Renal cortical epithelial cell (primary cell): ENCODE results near the gene HCFC1. TPM values are rescaled to one million over a fixed set of nuclear protein-coding genes. Genes with fewer than 3 reads are reported as not detected.

Experiments
- DNase-seq: peaks from one replicate; pipeline ENCODE4 v3.0.0-alpha.2; 2011; ENCODE audit warnings: low read depth
- total RNA-seq: library from RNA; depleted of rRNA; stranded (reverse); fragments of >200 nt; gene quantifications from 2 replicates; pipeline ENCODE4 v1.2.3, GENCODE V29; 2014

HCFC1 gene
- total RNA-seq, 1 donor from 2014 or later: 34.7 TPM

GRCh38 chrX:153974003-153974725 lies 2.5 kb upstream of the HCFC1 start:
- no peak for DNase-seq

- peak; percentile 5 for DNase-seq
Observed at GRCh38 chrX:153973127-153974002, 1.7 kb upstream of the HCFC1 start.

- DNase-seq: peak; percentile 66
Observed at GRCh38 chrX:153972368-153973126, 929 bp upstream of the HCFC1 start, which contains the start of gene TMEM187. TSS of gene TMEM187 (plus strand) at chrX:153972754. CDS start at chrX:153982063, 9,309 bp downstream.

DNA sequence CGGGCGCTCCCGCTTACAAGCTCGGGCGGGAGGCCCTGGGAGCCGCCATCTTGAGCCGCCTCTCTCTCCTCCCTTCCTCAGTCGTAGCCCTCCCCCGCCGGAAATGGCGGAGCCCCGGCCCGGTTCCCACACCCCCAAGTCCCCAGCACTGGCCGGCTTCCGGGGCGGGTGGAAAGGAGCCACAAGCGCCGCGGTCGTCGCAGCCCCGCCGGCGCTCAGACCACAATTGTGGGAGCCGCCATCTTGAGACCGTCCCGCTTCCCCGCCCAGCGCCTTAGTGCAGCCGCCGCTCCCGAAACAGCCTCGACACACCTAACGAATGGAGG lies 531 bp downstream of the HCFC1 start:
- DNase-seq: peak; percentile 58

DNA sequence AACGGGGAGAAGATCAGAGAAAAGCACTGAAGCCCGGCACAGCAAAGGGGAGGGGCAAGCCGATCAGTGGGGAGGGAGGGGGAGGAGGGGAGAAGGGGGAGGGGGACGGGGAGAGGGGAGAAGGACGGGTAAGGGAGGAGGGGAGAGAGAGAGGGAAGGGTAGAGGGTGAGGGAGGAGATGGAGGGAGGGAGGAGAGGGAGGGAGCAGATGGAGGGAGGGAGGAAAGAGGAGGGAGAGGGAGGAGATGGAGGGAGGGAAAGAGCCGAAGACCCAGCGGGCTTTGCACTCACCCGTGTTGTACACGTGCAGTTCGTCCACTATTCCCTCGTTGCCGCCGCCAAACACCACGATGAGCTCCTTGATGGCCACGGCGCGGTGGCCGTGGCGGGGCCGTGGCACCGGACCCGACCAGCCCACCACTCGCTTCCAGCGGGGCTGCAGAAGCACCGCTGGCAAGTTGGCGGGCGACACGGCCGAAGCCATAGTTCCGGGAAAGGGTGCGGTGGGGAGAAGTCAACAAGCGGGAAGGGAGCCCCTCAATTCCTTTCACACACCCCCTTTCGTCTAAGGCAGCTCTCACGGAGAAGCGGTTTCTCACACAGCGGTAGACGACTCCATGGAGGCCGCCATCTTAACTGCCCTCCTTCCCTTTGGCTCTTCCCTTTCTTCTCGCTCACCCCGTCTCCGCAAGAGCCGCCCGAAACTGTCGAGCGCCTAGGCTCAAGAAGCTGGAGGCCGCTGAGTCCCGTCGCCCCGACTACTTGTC lies 1.1 kb downstream of the HCFC1 start:
- peak; percentile 30 for DNase-seq

GRCh38 chrX:153969904-153970356 lies 1.7 kb downstream of the HCFC1 start:
- no peak for DNase-seq

- DNase-seq: no peak
Observed at GRCh38 chrX:153969125-153969903, 2.3 kb downstream of the HCFC1 start.

- DNase-seq: no peak
Observed at GRCh38 chrX:153968754-153969124, 2.9 kb downstream of the HCFC1 start.

DNA sequence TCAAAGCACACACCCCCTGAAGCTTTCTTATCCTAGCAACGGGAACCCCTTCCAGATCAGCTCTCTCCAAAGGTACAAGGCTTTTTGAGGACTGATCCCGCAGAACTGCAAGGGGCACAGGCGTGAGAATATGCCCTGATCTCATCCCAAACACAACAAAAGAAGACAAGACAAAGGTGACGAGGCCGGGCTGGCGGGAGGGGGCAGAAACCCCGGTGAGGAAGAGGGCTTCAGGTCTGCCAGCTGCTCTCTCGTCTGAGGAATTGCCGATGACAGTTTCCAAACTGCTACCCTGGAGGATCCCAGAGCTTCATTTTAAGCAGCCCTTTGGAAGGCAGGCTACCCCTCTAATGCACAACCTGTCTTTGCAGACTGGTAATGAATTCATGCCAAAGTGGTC lies 3.4 kb downstream of the HCFC1 start:
- no peak for DNase-seq

DNA sequence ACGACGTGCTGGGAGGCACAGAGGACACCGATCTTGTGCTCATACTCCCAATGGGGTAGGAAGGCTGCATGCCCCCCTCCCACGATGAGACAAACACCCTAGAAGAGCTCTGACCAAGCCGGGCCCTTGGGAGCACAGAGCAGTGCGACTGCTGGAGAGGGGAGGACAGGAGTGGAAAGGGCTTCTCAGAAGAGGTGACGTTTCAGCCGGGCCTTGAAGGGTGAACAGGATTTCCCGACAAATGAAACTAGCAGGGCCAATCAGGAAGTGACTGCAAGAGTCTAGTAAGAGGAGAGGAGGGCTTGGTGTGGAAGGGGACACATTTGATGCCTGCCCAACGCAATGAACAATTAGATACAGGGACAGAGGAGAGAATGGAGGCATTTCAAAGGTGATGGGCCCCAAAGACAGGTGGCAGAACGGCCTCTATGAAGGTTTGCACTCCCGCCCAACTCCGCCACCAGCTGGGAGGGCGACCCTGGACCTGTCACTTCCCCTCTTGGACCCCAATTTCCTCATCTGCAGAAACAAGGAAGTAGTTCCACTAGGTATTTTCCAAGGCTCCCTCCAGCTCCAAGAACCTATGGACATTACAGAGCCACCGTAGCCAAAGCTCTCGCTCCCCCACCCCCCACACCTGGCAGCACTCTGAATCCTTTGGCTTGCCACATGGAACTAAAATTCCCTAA lies 3.9 kb downstream of the HCFC1 start:
- DNase-seq: no peak

- no peak for DNase-seq
Observed at GRCh38 chrX:153966841-153967535, 4.6 kb downstream of the HCFC1 start.

DNA sequence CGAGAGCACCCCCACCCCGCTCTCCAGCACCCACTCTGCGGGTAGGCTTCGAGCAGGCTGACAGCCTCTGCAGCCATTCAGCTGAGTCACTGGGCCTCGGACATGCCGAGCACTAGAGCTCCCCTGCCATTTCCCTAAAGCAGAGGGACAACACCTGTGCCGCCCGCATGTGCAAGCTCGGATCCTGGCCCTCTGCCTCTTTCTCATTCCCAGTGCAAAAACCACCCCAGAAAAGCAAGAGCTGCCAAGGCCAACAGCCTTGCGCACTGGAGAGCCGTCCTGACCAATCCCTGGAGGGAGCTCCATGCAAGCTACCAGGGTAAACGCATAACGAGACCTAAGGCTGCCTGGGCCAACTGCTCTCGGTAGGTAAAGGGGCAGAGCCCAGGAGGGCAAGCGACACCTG lies 5.3 kb downstream of the HCFC1 start:
- DNase-seq: no peak

DNA sequence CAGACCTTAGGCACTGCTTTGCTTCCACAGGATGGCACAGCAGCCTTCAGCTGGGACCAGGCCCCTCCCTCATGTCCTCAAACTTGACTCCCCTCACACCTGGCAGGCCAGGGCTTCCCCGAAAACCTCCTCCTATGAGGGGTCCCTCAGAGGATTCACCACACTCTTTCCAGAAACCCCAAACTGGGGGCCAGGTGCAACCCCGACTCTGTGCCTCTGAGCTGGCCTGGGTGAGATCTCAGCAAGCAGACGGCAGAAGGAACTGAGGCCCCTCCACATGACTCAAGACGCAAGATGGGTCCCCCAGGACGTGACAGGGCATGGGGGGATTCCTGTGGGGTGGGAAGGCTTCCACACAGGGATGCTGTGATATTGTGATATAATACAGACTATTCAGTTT lies 6.2 kb downstream of the HCFC1 start:
- no peak for DNase-seq

GRCh38 chrX:153964105-153964504 lies 7.5 kb downstream of the HCFC1 start:
- no peak for DNase-seq

GRCh38 chrX:153963546-153963945 lies 8.1 kb downstream of the HCFC1 start:
- no peak for DNase-seq

GRCh38 chrX:153961292-153961691 lies 10.3 kb downstream of the HCFC1 start:
- no peak for DNase-seq

DNA sequence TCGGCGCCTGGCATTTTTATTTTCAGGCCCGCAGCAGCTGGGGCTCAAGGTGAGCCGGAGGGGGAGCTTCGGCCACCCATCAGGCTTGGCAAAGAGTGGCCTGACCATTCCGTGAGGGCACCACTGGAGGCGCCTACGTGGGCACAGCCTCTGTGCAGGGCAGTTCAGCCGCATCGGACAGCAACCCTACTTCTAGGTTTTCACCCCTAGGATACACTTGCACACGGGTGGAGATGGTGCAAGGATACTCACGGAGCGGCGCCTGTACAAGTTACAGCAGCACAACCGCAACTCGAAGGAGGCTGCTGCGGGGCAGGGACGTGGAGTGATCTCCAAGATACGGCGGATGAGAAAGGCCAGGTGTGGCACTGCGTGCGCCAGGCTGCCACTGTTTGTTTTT lies 10.8 kb downstream of the HCFC1 start:
- DNase-seq: no peak

DNA sequence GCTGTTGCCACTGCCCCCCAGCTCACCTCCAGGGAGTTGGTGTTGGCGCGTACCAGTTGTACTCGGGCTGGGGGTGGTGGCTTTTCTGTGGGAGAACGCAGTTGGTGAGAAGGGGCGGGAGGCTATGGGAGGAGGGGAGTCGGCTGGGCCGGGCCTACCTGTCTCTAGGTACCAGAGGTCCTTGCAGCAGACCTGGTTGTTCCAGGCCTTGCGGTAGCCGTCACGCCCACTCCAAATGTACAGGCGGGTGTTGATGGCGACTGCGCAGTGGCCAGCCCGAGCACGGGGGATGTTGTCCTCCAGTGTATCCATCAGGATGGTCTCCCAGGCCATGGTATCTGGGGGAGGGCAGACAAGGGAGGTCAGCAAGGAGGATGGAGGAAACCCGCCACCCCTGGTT lies 11.5 kb downstream of the HCFC1 start:
- no peak for DNase-seq

DNA sequence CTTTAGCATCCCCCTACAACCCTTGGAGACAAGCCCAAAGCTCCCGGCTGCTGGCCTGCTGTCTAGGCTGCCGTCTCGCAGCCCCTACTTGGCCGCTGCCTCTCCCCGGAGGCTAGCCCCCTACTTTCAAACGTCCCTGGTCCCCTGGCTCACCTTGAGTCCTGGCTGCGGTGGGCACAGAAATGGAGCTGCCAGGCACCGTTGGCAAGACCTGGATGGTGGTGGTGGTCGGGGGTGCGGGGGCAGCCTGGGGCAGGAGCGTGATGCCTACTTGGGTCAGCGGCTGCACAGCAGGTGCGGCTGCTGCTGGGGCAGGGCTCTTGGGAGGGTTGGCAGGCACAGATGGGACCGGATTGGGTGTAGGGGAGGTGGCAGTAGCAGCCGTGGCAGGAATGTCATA lies 12.0 kb downstream of the HCFC1 start:
- no peak for DNase-seq

GRCh38 chrX:153958605-153959004 lies 13.0 kb downstream of the HCFC1 start:
- DNase-seq: no peak
